COLO668 (cell line): Measurements from ENCODE around the gene MAP1B.

Experiments
- DNase-seq: peaks from one replicate; lab custom pipeline; 2025; ENCODE audit not compliant: unreplicated experiment; lab: John Stamatoyannopoulos, UW

Gene MAP1B

GRCh38 chr5:72245951-72246532 is 138.8 kb downstream of the MAP1B start:
- DNase-seq, result no peak

GRCh38 chr5:72246954-72247442 is 139.7 kb downstream of the MAP1B start:
- no peak for DNase-seq

- DNase-seq, result no peak
These were observed 141.2 kb downstream of the MAP1B start for GRCh38 chr5:72248410-72248981.

- no peak for DNase-seq
These were observed 144.1 kb downstream of the MAP1B start for GRCh38 chr5:72251386-72251785.

GRCh38 chr5:72252008-72252407 is 144.7 kb downstream of the MAP1B start:
- DNase-seq, result no peak

- DNase-seq, result no peak
These were observed 145.4 kb downstream of the MAP1B start for GRCh38 chr5:72252574-72253155.

GRCh38 chr5:72255237-72255636 is 148.0 kb downstream of the MAP1B start:
- no peak for DNase-seq

GRCh38 chr5:72255670-72256069 is 148.4 kb downstream of the MAP1B start:
- DNase-seq, result no peak

- DNase-seq, result no peak
These were observed 149.3 kb downstream of the MAP1B start for GRCh38 chr5:72256536-72256935.
